Liver (tissue), 9 donors: ENCODE measurements around the gene LRIT1. TPM values are rescaled to one million over a fixed set of nuclear protein-coding genes. Genes with fewer than 3 reads are reported as not detected.

Experiments
- DNase-seq: peaks from one replicate; pipeline ENCODE4 v3.0.0-alpha.2; 2017; ENCODE audit warnings: low spot score
- H3K27ac ChIP-seq, 2 donors: one replicate each; pipeline ENCODE4 v1.7.0; 2013; ENCODE audit warnings: inconsistent platforms in 2 of 2, low read length in 2 of 2, control low read depth in 1 of 2, low read depth in 1 of 2, mild to moderate bottlenecking in 1 of 2
- H3K27me3 ChIP-seq, 4 donors: one replicate each; pipeline versions ENCODE4 v1.6.1 to v1.7.0; 2013; ENCODE audit warnings: low read length in 3 of 4, inconsistent platforms in 1 of 4, mild to moderate bottlenecking in 1 of 4, moderate library complexity in 1 of 4; ENCODE audit not compliant: control insufficient read depth in 4 of 4, insufficient read depth in 4 of 4
- H3K36me3 ChIP-seq, 4 donors: one replicate each; pipeline versions ENCODE4 v1.6.1 to v1.7.0; 2013; ENCODE audit warnings: low read length in 3 of 4, mild to moderate bottlenecking in 3 of 4, low read depth in 1 of 4, moderate library complexity in 1 of 4; ENCODE audit not compliant: control insufficient read depth in 4 of 4, insufficient read depth in 3 of 4
- H3K4me1 ChIP-seq, 4 donors: one replicate each; pipeline versions ENCODE4 v1.6.1 to v1.7.0; 2013; ENCODE audit warnings: low read length in 3 of 4, mild to moderate bottlenecking in 3 of 4, moderate library complexity in 1 of 4; ENCODE audit not compliant: control insufficient read depth in 4 of 4, insufficient read depth in 4 of 4
- H3K4me3 ChIP-seq, 3 donors: one replicate each; pipeline versions ENCODE4 v1.6.1 to v1.7.0; 2013; ENCODE audit warnings: low read length in 3 of 3, control low read depth in 1 of 3, low read depth in 1 of 3, mild to moderate bottlenecking in 1 of 3
- H3K9ac ChIP-seq, 2 donors: one replicate each; pipeline ENCODE4 v1.7.0; 2013; ENCODE audit warnings: low read length in 2 of 2, mild to moderate bottlenecking in 2 of 2, moderate library complexity in 2 of 2, control low read depth in 1 of 2, low read depth in 1 of 2
- H3K9me3 ChIP-seq, 4 donors: one replicate each; pipeline versions ENCODE4 v1.6.1 to v1.7.0; 2013; ENCODE audit warnings: low read length in 3 of 4; ENCODE audit not compliant: control insufficient read depth in 4 of 4
- EGR1 ChIP-seq, 2 donors: IDR thresholded peaks; 2 replicates each; pipeline ENCODE4 v1.6.1; 2016 to 2018; ENCODE audit warnings: antibody characterized with exemption in 2 of 2, low read depth in 2 of 2
- FOXA1 ChIP-seq: IDR thresholded peaks from 2 replicates; pipeline ENCODE4 v1.6.1; 2016; ENCODE audit warnings: antibody characterized with exemption
- FOXA2 ChIP-seq: IDR thresholded peaks from 2 replicates; pipeline ENCODE4 v1.6.1; 2016; ENCODE audit warnings: antibody characterized with exemption
- GABPA ChIP-seq, 2 donors: IDR thresholded peaks in 1 of 2; conservative IDR thresholded peaks in 1 of 2; 2 replicates each; pipeline ENCODE4 v1.6.1; 2016; ENCODE audit warnings: antibody characterized with exemption in 2 of 2, mild to moderate bottlenecking in 1 of 2, moderate library complexity in 1 of 2
- HNF4A ChIP-seq, 2 donors: conservative IDR thresholded peaks; 2 replicates each; pipeline ENCODE4 v1.6.1; 2016; ENCODE audit warnings: antibody characterized with exemption in 2 of 2, mild to moderate bottlenecking in 2 of 2
- HNF4G ChIP-seq: IDR thresholded peaks from 2 replicates; pipeline ENCODE4 v1.6.1; 2016; ENCODE audit warnings: antibody characterized with exemption
- JUND ChIP-seq, 2 donors: IDR thresholded peaks; 2 replicates each; pipeline ENCODE4 v1.6.1; 2016; ENCODE audit warnings: antibody characterized with exemption in 2 of 2
- NR2F2 ChIP-seq: IDR thresholded peaks from 2 replicates; pipeline ENCODE4 v1.6.1; 2016; ENCODE audit warnings: antibody characterized with exemption
- RAD21 ChIP-seq, 2 donors: IDR thresholded peaks; 2 replicates each; pipeline ENCODE4 v1.6.1; 2016; ENCODE audit warnings: antibody characterized with exemption in 2 of 2, mild to moderate bottlenecking in 2 of 2
- RXRA ChIP-seq, 2 donors: IDR thresholded peaks; 2 replicates each; pipeline ENCODE4 v1.6.1; 2017 to 2018; ENCODE audit warnings: antibody characterized with exemption in 2 of 2, mild to moderate bottlenecking in 1 of 2
- SP1 ChIP-seq: IDR thresholded peaks from 2 replicates; pipeline ENCODE4 v1.6.1; 2018; ENCODE audit warnings: antibody characterized with exemption, mild to moderate bottlenecking
- TAF1 ChIP-seq: conservative IDR thresholded peaks from 2 replicates; pipeline ENCODE4 v1.6.1; 2016; ENCODE audit warnings: antibody characterized with exemption, mild to moderate bottlenecking
- YY1 ChIP-seq: IDR thresholded peaks from 2 replicates; pipeline ENCODE4 v1.6.1; 2016; ENCODE audit warnings: antibody characterized with exemption, mild to moderate bottlenecking
- ZBTB33 ChIP-seq: IDR thresholded peaks from 2 replicates; pipeline ENCODE4 v1.6.1; 2016; ENCODE audit warnings: antibody characterized with exemption
- WGBS: extraction: QIAGEN DNeasy Blood & Tissue Kit; methylation state at CpG from one replicate; pipeline ENCODE4 v1.1.7; 2013; 5-methylcytosine and 5-hydroxymethylcytosine counted together
- polyA plus RNA-seq, 2 donors: library from polyadenylated mRNA; stranded (reverse) in 1 of 2; unstranded in 1 of 2; fragments of 200-250 nt in 1 of 2; fragments of >200 nt in 1 of 2; fragmentation: Nextera tagmentation in 1 of 2; extraction: Ambion mirVana in 1 of 2; gene quantifications; one replicate each; pipeline versions ENCODE4 v1.2.1 to v1.2.3, GENCODE V29; 2013 to 2015
- total RNA-seq, 2 donors: library from RNA; depleted of rRNA; stranded (reverse); fragments of >200 nt; gene quantifications; one replicate each; pipeline ENCODE4 v1.2.3, GENCODE V29; 2014
- TF ChIP-seq, protein P1 (sequence below): IDR thresholded peaks from 2 replicates; pipeline ENCODE4 v1.6.1; 2016; ENCODE audit warnings: antibody characterized with exemption
- TF ChIP-seq, protein P2 (sequence below): IDR thresholded peaks from 2 replicates; pipeline ENCODE4 v1.6.1; 2016; ENCODE audit warnings: antibody characterized with exemption, mild to moderate bottlenecking
- TF ChIP-seq, protein P3 (sequence below): fragments of 150-350 bp; IDR thresholded peaks from 2 replicates; pipeline ENCODE4 v1.5.1; 2017; ENCODE audit warnings: improper control_type of control experiment, low read depth, low read length; ENCODE audit not compliant: missing input control
- donor health status: healthy.
- donor health status: healthy.
- donor health status: healthy.
- donor health status: healthy.
- donor health status: healthy.

LRIT1 gene
- total and polyA plus RNA-seq, 4 donors: not detected

DNA sequence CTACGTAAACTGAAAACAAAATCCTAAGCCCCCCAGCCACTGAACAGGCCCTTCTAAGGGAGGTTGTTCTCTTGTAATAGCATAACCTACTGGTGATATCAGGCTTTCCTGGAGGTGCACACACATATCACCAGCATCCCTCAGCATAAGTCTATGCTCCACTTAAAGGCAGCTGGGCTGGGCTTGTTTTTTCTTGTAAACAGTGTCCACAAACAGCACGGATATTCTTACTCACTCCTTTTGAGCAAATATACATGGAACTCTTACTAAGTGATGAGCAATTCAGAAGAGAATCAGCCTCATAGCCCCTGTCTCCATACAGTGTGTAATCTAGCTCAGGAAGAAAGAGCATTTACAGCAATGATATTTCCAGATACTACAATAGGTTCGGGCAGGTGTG lies 2.4 kb downstream of the LRIT1 start:
- Histone ChIP-seq H3K4me3 (no peak overlapping the region), H3K27ac (no peak overlapping the region), H3K27me3 (peaks cover 0 to 7% (median 3%) of the 10 kb centered on the region in 4 donors), H3K9me3 (peaks cover 0 to 3% (median under 1%) of the 10 kb centered on the region in 4 donors), H3K4me1 (no peaks in the 10 kb centered on the region), H3K36me3 (no peaks in the 10 kb centered on the region), H3K9ac (no peak overlapping the region)
- TF ChIP-seq, protein P1, sequence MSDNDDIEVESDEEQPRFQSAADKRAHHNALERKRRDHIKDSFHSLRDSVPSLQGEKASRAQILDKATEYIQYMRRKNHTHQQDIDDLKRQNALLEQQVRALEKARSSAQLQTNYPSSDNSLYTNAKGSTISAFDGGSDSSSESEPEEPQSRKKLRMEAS: no peak
- TF ChIP-seq RXRA (IDR thresholded peaks at IDR 0.05) (no peak), RAD21 (IDR thresholded peaks at IDR 0.05) (no peak), HNF4G (no peak), SP1 (no peak), NR2F2 (no peak), FOXA2 (no peak), YY1 (no peak), GABPA (IDR thresholded peaks at IDR 0.05 in 1 of 2, conservative IDR thresholded peaks at IDR 0.05 in 1 of 2) (no peak), HNF4A (conservative IDR thresholded peaks at IDR 0.05) (no peak), TAF1 (no peak), EGR1 (IDR thresholded peaks at IDR 0.05; ENCODE audit: low read depth in 2 of 2) (no peak), FOXA1 (no peak), JUND (IDR thresholded peaks at IDR 0.05) (no peak)
- TF ChIP-seq, protein P2, sequence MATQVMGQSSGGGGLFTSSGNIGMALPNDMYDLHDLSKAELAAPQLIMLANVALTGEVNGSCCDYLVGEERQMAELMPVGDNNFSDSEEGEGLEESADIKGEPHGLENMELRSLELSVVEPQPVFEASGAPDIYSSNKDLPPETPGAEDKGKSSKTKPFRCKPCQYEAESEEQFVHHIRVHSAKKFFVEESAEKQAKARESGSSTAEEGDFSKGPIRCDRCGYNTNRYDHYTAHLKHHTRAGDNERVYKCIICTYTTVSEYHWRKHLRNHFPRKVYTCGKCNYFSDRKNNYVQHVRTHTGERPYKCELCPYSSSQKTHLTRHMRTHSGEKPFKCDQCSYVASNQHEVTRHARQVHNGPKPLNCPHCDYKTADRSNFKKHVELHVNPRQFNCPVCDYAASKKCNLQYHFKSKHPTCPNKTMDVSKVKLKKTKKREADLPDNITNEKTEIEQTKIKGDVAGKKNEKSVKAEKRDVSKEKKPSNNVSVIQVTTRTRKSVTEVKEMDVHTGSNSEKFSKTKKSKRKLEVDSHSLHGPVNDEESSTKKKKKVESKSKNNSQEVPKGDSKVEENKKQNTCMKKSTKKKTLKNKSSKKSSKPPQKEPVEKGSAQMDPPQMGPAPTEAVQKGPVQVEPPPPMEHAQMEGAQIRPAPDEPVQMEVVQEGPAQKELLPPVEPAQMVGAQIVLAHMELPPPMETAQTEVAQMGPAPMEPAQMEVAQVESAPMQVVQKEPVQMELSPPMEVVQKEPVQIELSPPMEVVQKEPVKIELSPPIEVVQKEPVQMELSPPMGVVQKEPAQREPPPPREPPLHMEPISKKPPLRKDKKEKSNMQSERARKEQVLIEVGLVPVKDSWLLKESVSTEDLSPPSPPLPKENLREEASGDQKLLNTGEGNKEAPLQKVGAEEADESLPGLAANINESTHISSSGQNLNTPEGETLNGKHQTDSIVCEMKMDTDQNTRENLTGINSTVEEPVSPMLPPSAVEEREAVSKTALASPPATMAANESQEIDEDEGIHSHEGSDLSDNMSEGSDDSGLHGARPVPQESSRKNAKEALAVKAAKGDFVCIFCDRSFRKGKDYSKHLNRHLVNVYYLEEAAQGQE: no peak
- TF ChIP-seq, protein P3, sequence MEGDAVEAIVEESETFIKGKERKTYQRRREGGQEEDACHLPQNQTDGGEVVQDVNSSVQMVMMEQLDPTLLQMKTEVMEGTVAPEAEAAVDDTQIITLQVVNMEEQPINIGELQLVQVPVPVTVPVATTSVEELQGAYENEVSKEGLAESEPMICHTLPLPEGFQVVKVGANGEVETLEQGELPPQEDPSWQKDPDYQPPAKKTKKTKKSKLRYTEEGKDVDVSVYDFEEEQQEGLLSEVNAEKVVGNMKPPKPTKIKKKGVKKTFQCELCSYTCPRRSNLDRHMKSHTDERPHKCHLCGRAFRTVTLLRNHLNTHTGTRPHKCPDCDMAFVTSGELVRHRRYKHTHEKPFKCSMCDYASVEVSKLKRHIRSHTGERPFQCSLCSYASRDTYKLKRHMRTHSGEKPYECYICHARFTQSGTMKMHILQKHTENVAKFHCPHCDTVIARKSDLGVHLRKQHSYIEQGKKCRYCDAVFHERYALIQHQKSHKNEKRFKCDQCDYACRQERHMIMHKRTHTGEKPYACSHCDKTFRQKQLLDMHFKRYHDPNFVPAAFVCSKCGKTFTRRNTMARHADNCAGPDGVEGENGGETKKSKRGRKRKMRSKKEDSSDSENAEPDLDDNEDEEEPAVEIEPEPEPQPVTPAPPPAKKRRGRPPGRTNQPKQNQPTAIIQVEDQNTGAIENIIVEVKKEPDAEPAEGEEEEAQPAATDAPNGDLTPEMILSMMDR: no peak
- 74% methylated on average over 3 of the region's 3 CpGs for WGBS
- DNase-seq: no peak

DNA sequence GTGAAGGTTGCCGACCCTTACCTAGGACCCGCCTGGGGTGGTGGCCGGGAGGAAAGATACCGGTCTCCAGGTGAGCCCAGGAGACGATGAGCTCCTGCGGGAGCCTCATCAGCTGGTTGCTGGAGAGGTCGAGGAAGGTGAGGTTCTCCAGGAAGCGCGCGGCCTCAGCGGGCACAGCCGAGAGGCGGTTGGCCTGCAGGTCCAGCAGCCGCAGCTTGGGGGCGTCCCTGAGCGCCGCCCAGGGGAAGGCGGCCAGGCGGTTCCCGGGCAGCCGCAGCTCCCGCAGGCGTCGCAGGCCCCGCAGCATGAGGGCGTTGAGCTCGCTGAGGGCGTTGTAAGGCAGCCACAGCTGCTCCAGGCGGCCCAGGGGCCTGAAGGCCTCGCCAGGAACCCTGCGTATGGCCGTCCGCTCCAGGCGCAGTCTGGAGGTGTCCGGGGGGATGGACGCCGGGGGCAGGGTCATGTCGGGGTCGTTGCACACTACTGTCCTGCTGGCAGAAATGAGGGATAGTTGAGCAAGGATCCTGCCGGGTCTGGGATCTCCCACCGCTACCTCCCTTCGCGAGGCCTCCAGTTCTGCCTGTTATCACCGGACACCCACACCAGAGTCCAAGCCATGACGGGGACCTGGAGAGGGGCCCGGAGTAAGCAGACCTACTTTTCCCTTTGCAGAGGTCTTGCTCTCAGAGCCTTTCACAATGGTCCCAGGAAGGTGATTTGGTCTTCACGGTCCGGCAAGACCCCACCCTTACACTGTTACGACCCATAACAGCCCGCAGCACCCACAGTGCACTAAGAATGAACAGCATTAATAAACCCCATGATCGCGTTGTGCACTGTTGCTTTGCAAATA lies 3.9 kb downstream of the LRIT1 start:
- Histone ChIP-seq H3K4me3 (no peak overlapping the region), H3K27ac (no peak overlapping the region), H3K36me3 (no peaks in the 10 kb centered on the region), H3K4me1 (no peaks in the 10 kb centered on the region), H3K9ac (no peak overlapping the region), H3K27me3 (peaks cover 0 to 7% (median 3%) of the 10 kb centered on the region in 4 donors), H3K9me3 (peaks cover 0 to 3% (median under 1%) of the 10 kb centered on the region in 4 donors)
- DNase-seq: no peak
- no peak for TF ChIP-seq FOXA1
- no peak for TF ChIP-seq JUND (IDR thresholded peaks at IDR 0.05)
- TF ChIP-seq RXRA (IDR thresholded peaks at IDR 0.05): no peak
- TF ChIP-seq FOXA2: no peak
- TF ChIP-seq ZBTB33: no peak
- TF ChIP-seq EGR1 (IDR thresholded peaks at IDR 0.05; ENCODE audit: low read depth in 2 of 2): no peak
- TF ChIP-seq, protein P3: no peak
- 48% methylated on average over 52 of the region's 52 CpGs for WGBS
